ENCODE measurements around the gene ZNF565.
"Not testable (repeated sequence)": the region's sequence is repeated elsewhere in the genome, so short reads cannot be mapped to it uniquely, and the experiment has no call there.

The ZNF565 gene

DNA sequence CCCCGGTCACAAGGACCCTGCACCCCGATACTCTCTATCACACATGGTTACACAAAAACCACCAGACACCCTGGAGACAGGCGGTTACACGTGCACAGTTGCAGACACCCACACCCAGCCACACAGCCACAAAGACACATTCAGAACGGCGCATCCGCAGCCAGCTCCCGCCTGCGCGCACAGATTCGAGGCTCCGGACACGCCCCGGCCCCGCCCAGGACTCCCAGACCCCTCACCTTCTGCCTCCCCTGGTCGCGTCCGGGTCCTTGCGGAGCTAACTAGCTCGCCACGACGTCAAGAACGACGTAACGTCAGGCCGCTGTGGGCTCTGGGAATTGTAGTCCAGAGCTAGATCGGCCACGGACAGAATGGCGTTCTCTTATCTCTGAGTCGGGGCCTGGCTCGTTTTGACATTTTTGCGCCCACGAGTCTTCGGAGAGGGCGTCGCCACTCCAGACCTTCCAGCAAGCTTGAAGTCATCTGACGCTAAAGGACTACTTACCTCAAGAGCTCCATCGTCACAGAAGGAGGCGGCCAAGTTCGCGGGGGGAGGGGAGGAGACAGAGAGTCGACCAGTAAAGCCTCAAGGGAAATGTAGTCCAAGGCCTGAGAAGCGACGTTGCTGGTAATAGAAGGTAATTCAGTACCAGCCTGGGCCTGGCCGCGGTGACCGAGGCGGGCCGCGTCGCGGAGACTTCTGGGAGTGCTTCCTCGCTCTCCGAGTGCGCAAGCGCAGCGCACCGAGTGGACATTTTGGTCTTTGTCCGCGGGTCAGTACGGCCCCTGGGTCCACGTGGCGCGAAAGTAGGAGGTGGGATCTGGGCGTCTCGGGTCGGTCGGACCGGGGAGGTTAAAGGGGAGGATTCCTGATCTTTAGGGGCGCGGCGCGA lies at the start of gene ZNF565, which contains the start of gene ZNF146:
ZNF565 (minus strand) TSS at position 280 of the 890 bp plus-strand sequence. CDS start 12,680 bp downstream, outside the sequence.
ZNF146 (plus strand) TSS at position 721 of the 890 bp plus-strand sequence. CDS start 21,335 bp downstream, outside the sequence.
- DNase-seq (ENCODE audit: low read depth in 2 of 2), result peak; percentile 95 to 98

DNA sequence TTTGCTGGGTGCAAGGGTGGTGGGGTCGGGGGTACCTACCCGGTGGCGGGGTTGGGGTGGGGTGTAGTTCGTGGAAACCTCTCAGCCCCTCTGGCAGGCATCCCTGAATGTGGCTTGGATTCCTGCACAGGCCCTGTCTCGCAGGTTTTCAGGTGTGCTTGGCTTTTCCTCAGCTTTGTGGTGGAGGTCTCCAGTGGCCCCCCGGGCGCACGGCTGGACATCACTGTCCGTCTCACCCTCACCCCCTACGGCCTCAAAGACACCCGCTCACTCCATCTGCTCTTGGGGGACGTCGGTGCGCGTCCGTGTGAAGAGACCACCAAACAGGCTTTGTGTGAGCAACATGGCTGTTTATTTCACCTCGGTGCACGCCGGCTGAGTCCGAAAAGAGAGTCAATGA lies 44.7 kb upstream of the ZNF565 start:
- no peak for DNase-seq (ENCODE audit: low read depth in 2 of 2)

GRCh38 chr19:36258028-36258875 lies 43.8 kb upstream of the ZNF565 start:
- no peak for DNase-seq (ENCODE audit: low read depth in 2 of 2)

DNA sequence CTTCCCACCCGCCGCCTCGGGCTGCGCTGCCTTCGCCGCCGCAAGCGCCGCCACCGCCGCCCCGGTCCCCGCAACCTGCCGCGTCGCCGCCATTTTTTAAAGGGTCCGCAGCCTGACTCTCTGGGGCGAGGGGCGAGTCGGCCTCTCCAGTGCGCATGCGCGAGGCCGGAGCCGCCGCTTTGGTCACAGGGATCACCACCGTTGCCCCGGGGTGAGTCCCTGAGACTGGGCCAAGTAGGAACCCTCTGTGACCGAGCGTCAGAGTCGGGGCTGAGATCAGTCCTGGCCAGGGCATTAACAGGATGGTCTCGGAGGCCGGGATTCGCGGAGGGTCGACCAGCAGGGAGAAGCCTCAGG lies 43.0 kb upstream of the ZNF565 start:
- no peak for DNase-seq (ENCODE audit: low read depth in 2 of 2)

DNA sequence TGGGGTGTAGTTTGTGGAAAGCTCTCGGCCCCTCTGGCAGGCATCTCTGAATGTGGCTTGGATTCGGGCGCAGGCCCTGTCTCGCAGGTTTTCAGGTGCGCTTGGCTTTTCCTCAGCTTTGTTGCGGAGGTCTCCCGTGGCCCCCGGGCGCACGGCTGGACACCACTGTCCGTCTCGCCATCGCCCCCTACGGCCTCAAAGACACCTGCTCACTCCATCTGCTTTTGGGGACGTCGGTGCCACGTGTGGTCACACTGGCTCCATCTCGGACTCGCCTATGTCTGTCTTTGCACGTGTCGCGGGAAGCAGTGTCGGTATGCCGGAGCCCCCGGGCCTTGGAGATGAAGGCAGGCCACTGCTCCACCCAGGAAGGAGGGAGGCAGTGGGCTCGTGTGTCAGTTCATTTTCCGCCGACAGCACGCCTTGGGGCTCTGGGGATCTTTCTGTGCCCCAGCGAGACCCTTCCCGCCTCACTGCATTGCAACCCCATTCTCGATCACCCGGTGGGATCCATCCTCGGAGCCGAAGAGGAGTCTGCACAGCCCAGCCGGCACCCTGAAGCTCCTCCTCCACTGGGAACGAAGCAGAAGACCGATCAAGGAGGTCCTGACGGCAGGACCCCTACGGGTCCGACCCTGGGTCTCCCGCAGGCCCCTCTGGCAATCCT lies 42.5 kb upstream of the ZNF565 start:
- DNase-seq (ENCODE audit: low read depth in 2 of 2), result no peak

GRCh38 chr19:36256064-36256463 lies 41.6 kb upstream of the ZNF565 start:
- DNase-seq (ENCODE audit: low read depth in 2 of 2), result no peak

DNA sequence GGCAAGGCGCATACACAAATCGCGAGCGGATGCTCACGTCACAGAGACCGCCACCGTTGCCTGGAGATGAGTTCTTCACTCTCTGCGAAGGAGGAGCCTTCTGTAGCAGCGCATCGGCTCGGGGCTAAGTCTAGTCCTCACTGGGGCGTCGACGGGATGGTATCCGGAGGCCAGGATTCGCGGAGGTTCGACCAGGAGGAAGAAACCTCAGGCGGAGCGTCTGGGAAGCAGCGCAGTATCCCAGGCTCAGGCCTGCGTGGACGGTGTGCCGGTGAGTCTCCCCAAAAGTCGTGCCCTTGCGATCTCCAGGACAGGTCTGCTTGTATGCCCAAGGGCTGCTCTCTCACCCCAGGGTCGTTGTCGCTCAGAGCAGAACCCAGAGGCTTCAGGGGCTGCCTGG lies 40.9 kb upstream of the ZNF565 start:
- DNase-seq (ENCODE audit: low read depth in 2 of 2), result no peak

- DNase-seq (ENCODE audit: low read depth in 2 of 2), result no peak
Observed at GRCh38 chr19:36254848-36255247, 40.4 kb upstream of the ZNF565 start.

- DNase-seq (ENCODE audit: low read depth in 2 of 2), result no peak
Observed at GRCh38 chr19:36252047-36252446, 37.6 kb upstream of the ZNF565 start.

DNA sequence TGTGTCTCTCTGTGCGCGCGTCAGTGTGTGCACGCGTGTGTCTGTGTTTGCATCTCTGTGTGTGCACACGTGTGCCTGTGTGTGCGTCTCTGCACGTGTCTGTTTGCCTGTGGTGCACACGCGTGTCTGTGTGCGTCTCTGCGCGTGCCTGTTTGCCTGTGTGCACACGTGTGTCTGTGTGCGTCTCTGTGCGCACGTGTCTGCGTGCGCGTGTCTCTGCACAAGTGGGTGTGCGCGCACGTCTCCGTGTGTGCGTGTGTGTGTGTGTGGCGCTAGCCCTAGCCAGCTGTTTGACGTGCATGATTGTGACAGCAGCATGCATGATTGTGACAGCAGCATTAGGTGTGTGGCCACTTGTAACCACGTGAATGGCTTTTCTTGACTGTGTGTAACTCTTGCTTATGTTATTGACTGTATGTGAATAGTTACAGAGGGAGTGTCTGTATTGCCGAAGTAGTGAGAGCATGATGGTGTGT lies 31.6 kb upstream of the ZNF565 start:
- DNase-seq (ENCODE audit: low read depth in 2 of 2), result no peak

DNA sequence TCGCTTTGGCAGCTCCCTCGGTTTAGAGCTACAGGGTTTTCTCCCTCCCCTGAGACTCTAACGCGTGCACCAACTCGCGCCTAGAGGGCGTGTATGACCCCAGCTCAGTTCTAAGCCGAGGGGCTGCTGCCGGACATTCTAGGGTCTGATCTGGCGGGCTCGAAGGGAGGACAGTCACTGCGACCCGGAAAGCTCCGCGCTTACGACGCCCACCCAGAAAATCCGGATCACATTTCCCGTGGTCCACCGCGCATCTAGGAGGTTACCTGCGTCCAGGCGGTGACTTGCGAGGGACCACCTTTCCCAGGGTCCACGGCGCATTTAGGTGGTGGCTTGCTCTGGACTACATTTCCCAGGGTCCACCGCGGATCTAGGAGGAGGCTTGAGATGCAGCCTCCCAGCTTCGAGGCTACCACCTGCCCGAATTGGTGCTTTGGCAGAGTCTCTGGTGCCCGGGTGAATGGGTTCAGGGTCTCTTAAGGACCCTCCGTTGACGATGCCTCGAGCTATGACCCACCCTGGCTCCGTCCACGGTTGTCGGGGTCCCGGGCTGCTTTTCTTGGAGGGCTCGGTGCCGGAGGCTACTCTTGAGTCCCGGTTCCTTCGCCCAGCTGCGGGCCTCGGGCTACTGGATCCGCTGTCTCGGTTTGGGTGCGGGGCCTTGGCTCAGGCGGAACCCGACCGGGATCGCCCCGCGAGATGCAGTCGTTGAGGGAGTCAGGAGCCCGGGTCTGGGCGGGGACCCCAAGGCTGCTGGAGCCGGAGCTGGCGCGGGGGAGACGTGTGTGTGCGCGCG lies 30.9 kb upstream of the ZNF565 start:
- DNase-seq (ENCODE audit: low read depth in 2 of 2), result no peak

GRCh38 chr19:36244066-36244465 lies 29.6 kb upstream of the ZNF565 start:
- DNase-seq (ENCODE audit: low read depth in 2 of 2), result no peak

DNA sequence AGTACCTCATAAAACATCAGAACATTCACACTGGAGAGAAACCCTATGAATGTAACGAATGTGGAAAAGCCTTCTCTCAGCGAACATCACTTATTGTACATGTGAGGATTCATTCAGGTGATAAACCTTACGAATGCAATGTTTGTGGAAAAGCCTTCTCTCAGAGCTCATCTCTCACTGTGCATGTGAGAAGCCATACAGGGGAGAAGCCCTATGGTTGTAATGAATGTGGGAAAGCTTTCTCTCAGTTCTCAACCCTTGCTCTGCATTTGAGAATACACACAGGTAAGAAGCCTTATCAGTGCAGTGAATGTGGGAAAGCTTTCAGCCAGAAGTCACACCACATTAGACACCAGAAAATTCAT lies 22.5 kb upstream of the ZNF565 start:
- no peak for DNase-seq (ENCODE audit: low read depth in 2 of 2)

GRCh38 chr19:36236304-36236945 lies 22.0 kb upstream of the ZNF565 start:
- DNase-seq (ENCODE audit: low read depth in 2 of 2), result no peak

DNA sequence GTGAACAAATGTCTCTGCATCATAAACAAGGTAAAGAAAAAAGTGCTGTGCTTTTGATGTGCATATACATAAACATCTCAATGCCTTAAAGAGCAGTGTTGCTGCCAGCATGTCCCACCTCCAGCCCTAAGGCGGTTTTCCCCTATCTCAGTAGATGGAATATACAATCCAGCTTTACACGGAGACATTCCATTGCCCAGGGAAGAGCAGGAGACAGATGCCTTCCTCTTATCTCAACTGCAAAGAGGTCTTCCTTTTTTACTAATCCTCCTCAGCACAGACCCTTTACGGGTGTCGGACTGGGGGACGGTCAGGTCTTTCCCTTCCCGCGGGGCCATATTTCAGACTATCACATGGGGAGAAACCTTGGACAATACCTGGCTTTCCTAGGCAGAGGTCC lies 19.2 kb upstream of the ZNF565 start:
- DNase-seq (ENCODE audit: low read depth in 2 of 2), result not testable (repeated sequence)

- no peak for DNase-seq (ENCODE audit: low read depth in 2 of 2)
Observed at GRCh38 chr19:36225219-36225892, 10.9 kb upstream of the ZNF565 start.

DNA sequence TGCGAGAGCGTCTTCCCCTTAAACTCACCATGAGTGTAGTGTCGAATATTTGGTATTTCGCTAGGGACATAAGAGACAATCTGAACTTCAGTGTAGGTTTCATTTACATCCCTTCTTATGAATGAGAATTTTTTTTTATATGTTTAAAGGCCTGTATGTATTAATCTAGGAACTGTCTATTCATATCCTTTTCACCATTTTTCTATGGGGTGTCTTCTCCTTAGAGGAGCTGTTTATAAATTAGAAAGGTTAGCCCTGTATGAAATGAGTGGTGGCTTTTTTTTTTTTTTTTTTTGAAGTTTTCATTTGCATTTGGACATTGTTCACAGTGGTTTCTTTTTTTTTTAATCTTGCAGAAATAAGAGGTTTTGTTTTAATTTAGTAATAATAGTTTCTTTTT lies 8.0 kb upstream of the ZNF565 start:
- no peak for DNase-seq (ENCODE audit: low read depth in 2 of 2)

GRCh38 chr19:36221474-36221873 lies 7.0 kb upstream of the ZNF565 start:
- DNase-seq (ENCODE audit: low read depth in 2 of 2), result no peak

- peak in 1 of 2 donors; percentile 12 for DNase-seq (ENCODE audit: low read depth in 2 of 2)
Observed at GRCh38 chr19:36215276-36216123, 1.0 kb upstream of the ZNF565 start.
